ENCODE results near the gene MYBL2. TPM values are rescaled to one million over a fixed set of nuclear protein-coding genes. Genes with fewer than 3 reads are reported as not detected.

The MYBL2 gene
- total RNA-seq, 1 donor, result 17.8 TPM

- peak; percentile 39 for DNase-seq (ENCODE audit: low read depth)
Measured at GRCh38 chr20:43748274-43748673, 81.4 kb downstream of the MYBL2 start.

GRCh38 chr20:43749734-43750294, 82.9 kb downstream of the MYBL2 start:
- peak; percentile 95 for TF ChIP-seq CTCF (IDR thresholded peaks at IDR 0.05; ENCODE audit: insufficient read depth, low read length)
- peak; percentile 40 for DNase-seq (ENCODE audit: low read depth)
- no peak overlapping the region for H3K4me3 ChIP-seq (ENCODE audit: low read depth, low read length)

More at GRCh38 chr20:43748274-43748673, 81.4 kb downstream of the MYBL2 start:
- TF ChIP-seq CTCF (IDR thresholded peaks at IDR 0.05; ENCODE audit: insufficient read depth, low read length), result no peak
- H3K4me3 ChIP-seq (ENCODE audit: low read depth, low read length), result no peak overlapping the region

- no peak for TF ChIP-seq CTCF (IDR thresholded peaks at IDR 0.05; ENCODE audit: insufficient read depth, low read length)
- no peak for DNase-seq (ENCODE audit: low read depth)
- no peak overlapping the region for H3K4me3 ChIP-seq (ENCODE audit: low read depth, low read length)
Measured at GRCh38 chr20:43750774-43751166, 83.9 kb downstream of the MYBL2 start.

GRCh38 chr20:43751167-43752050, 84.5 kb downstream of the MYBL2 start:
- DNase-seq (ENCODE audit: low read depth), result peak; percentile 65
- H3K4me3 ChIP-seq (ENCODE audit: low read depth, low read length), result no peak overlapping the region
- TF ChIP-seq CTCF (IDR thresholded peaks at IDR 0.05; ENCODE audit: insufficient read depth, low read length), result no peak

DNA sequence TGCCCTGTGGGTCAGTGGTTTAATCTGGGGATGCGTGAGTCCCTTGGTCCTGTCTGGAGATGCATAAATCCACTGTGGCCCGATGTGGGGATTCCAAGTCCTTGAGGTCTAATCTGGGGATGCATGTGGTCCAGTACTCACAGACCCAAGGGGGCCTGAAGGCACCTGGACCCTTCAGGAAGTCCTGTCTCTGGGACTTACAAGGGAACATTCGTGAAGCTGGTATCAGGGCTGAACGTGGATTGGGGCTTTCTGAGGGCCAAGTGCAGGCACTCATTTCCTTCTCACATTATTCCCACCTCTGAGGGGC, 85.1 kb downstream of the MYBL2 start:
- no peak overlapping the region for H3K4me3 ChIP-seq (ENCODE audit: low read depth, low read length)
- no peak for TF ChIP-seq CTCF (IDR thresholded peaks at IDR 0.05; ENCODE audit: insufficient read depth, low read length)
- DNase-seq (ENCODE audit: low read depth), result no peak

DNA sequence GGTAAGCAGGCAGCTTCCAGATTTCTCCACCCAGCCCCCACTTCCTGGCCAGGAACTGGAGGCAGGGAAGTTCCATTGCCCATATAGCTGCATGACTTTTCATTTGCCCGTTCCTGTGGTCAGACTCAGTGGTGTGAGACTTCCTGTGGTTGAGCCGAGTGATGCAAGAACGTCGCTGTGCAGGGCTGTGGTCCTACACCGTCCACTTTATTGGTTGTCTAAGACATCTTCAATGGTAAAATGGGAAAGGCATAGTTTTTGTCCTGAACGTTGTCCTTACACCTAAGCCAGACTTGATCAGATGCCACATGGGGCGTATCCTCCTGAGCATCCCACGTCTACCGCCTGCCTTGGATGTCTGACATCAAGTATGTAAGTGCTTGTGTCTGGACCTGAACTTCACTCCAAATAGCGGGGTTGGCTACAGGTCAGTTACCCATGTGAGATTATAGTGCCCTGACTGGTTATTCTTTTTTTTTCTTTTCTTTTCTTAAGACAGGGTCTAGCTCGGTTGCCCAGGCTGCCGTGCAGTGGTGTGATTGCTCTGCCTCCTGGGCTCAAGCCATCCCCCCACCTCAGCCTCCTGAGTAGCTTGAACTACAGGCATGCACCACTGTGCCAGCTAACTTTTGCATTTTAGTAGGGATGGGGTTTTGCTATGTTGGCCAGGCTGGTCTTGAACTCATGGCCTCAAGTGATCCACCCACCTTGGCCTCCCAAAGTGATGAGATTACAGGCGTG, 85.8 kb downstream of the MYBL2 start:
- DNase-seq (ENCODE audit: low read depth), result peak; percentile 63
- no peak overlapping the region for H3K4me3 ChIP-seq (ENCODE audit: low read depth, low read length)
- no peak for TF ChIP-seq CTCF (IDR thresholded peaks at IDR 0.05; ENCODE audit: insufficient read depth, low read length)

Measured in fibroblast of the aortic adventitia (primary cell).